MCF 10A (cell line): ENCODE data around the gene TMEM220. TPM values are rescaled to one million over a fixed set of nuclear protein-coding genes. Genes with fewer than 3 reads are reported as not detected.
"Not testable (repeated sequence)": the region's sequence is repeated elsewhere in the genome, so short reads cannot be mapped to it uniquely, and the experiment has no call there.

Experiments used
- BruUV-seq: library from RNA; stranded (reverse); fragments of 400-500 nt; replicated peaks from 2 replicates; lab custom pipeline; 2021; lab: Mats Ljungman, UMichigan
- CTCF ChIA-PET: fragments of 300-600 bp; sonication (Branson Sonifier 250); formaldehyde crosslinking; extraction: SDS; loops from one replicate; lab custom pipeline; 2021; ENCODE audit warnings: antibody characterized with exemption, inconsistent platforms; lab: Yijun Ruan, JAX
- POLR2A ChIA-PET: fragments of 300-600, 350-650 bp; sonication (Branson Sonifier 250); formaldehyde crosslinking; extraction: SDS; loops from one replicate; lab custom pipeline; 2020; ENCODE audit warnings: antibody characterized with exemption, inconsistent platforms; lab: Yijun Ruan, JAX
- DNase-seq: peaks from one replicate; pipeline ENCODE4 v3.0.0-alpha.2; 2018; ENCODE audit not compliant: unreplicated experiment
- H3K27ac Mint-ChIP-seq: one replicate; pipeline ENCODE4 v1.8.0; 2022; ENCODE audit warnings: mild to moderate bottlenecking, low read depth, mixed read lengths; ENCODE audit not compliant: unreplicated experiment
- H3K27me3 Mint-ChIP-seq: one replicate; pipeline ENCODE4 v1.8.0; 2022; ENCODE audit warnings: mixed read lengths; ENCODE audit not compliant: insufficient read depth, unreplicated experiment
- H3K36me3 Mint-ChIP-seq: one replicate; pipeline ENCODE4 v1.8.0; 2022; ENCODE audit warnings: mild to moderate bottlenecking, moderate library complexity, mixed read lengths; ENCODE audit not compliant: insufficient read depth, unreplicated experiment
- H3K4me1 Mint-ChIP-seq: one replicate; pipeline ENCODE4 v1.8.0; 2022; ENCODE audit warnings: mixed read lengths; ENCODE audit not compliant: insufficient read depth, unreplicated experiment
- H3K4me3 Mint-ChIP-seq: one replicate; pipeline ENCODE4 v1.8.0; 2022; ENCODE audit warnings: mild to moderate bottlenecking, moderate library complexity, mixed read lengths; ENCODE audit not compliant: unreplicated experiment
- H3K9me3 Mint-ChIP-seq: one replicate; pipeline ENCODE4 v1.8.0; 2022; ENCODE audit warnings: mixed read lengths; ENCODE audit not compliant: unreplicated experiment
- CTCF ChIP-seq: fragments of 200-600 bp; IDR thresholded peaks from one replicate; pipeline ENCODE4 v1.8.0; 2022; ENCODE audit warnings: antibody characterized with exemption, mild to moderate bottlenecking; ENCODE audit not compliant: unreplicated experiment
- intact Hi-C: fragments of 100-400 bp; cut with micrococcal nuclease; formaldehyde crosslinking; loops from 2 replicates; pipeline ENCODE4 v1.14.1; 2022
- total RNA-seq: library from RNA; stranded (reverse); gene quantifications from 2 replicates; pipeline ENCODE4 v1.2.3, GENCODE V29; 2022

TMEM220 gene
- total RNA-seq, 1 experiment from 2014 or later, result 1.1 TPM

- no peak for DNase-seq
- ChIA-PET POLR2A (no interaction called here), CTCF (interaction anchor here (0.6 to 2.9 kb wide), 6 partner anchors 37 to 1291 kb away, joined by 3 to 10 read pairs (median 4); no protein-coding TSS in a partner anchor)
- intact Hi-C loops, result no loop called here
- no peak for TF ChIP-seq CTCF
- Mint-ChIP-seq H3K27me3 (no peaks in the 10 kb centered on the region), H3K4me1 (peaks cover 5% of the 10 kb centered on the region), H3K4me3 (peak overlapping the region; percentile 47), H3K36me3 (peaks cover 16% of the 10 kb centered on the region), H3K27ac (no peak overlapping the region), H3K9me3 (no peaks in the 10 kb centered on the region)
- no TSS peak for BruUV-seq
Observed at GRCh38 chr17:10699856-10700255, 30.0 kb downstream of the TMEM220 start.

GRCh38 chr17:10698096-10698818, 31.6 kb downstream of the TMEM220 start:
- intact Hi-C loops, result no loop called here
- Mint-ChIP-seq H3K36me3 (peaks cover 23% of the 10 kb centered on the region), H3K27ac (peak overlapping the region; percentile 91), H3K27me3 (no peaks in the 10 kb centered on the region), H3K9me3 (no peaks in the 10 kb centered on the region), H3K4me3 (peak overlapping the region; percentile 88), H3K4me1 (peaks cover 10% of the 10 kb centered on the region)
- TF ChIP-seq CTCF, result no peak
- ChIA-PET POLR2A (interaction anchor here (3.1 kb wide), 1 partner anchor 1298 kb away, joined by 17 read pairs; the partner anchor contains the start of gene ZNF18), CTCF (no interaction called here)
- peak; percentile 16 for DNase-seq
- BruUV-seq, result TSS peak; percentile 62

- H3K4me3 Mint-ChIP-seq, result peak within 1 kb of the TSS; percentile 88
Observed at GRCh38 chr17:10697092-10698081, 32.4 kb downstream of the TMEM220 start, which contains the start of the genes ADPRM and SCO1. Gene ADPRM, plus strand, starts transcription at chr17:10697594. Its CDS starts 7,333 bp downstream, at chr17:10704927. Gene SCO1, minus strand, starts transcription at chr17:10697533. Its CDS starts 26 bp downstream, at chr17:10697507.

GRCh38 chr17:10695875-10696407, 33.9 kb downstream of the TMEM220 start:
- CTCF ChIA-PET, result interaction anchor here (0.6 to 1.5 kb wide), 8 partner anchors 10 to 149 kb away, joined by 3 to 7 read pairs (median 4); no protein-coding TSS in a partner anchor
- DNase-seq, BruUV-seq, H3K9me3 Mint-ChIP-seq, H3K27me3 Mint-ChIP-seq, intact Hi-C loops: not testable (repeated sequence)
- POLR2A ChIA-PET, result interaction anchor here (0.5 to 3.1 kb wide), 8 partner anchors 9 to 1301 kb away, joined by 3 to 17 read pairs (median 4); partner anchors contain the start of gene ZNF18
- Mint-ChIP-seq H3K27ac (peak overlapping the region; percentile 91), H3K4me3 (peak overlapping the region; percentile 88), H3K4me1 (peaks cover 17% of the 10 kb centered on the region), H3K36me3 (peaks cover 45% of the 10 kb centered on the region)

More at GRCh38 chr17:10697092-10698081, 32.4 kb downstream of the TMEM220 start, which contains the start of the genes ADPRM and SCO1:
- H3K36me3 Mint-ChIP-seq, result peaks cover 32% of the 10 kb centered on the region
- H3K27me3 Mint-ChIP-seq, result no peaks in the 10 kb centered on the region
- intact Hi-C loops, result no loop called here
- H3K27ac Mint-ChIP-seq, result peak within 1 kb of the TSS; percentile 91
- CTCF ChIA-PET, result interaction anchor here (0.5 to 1.5 kb wide), 5 partner anchors 11 to 147 kb away, joined by 3 to 7 read pairs (median 3); no protein-coding TSS in a partner anchor
- POLR2A ChIA-PET, result interaction anchor here (0.7 to 3.1 kb wide), 5 partner anchors 8 to 1299 kb away, joined by 3 to 17 read pairs (median 4); partner anchors contain the start of gene ZNF18
- peak; percentile 93 for DNase-seq
- TF ChIP-seq CTCF, result peak; percentile 22
- H3K9me3 Mint-ChIP-seq, result no peaks in the 10 kb centered on the region
- peaks cover 12% of the 10 kb centered on the region for H3K4me1 Mint-ChIP-seq
- BruUV-seq, result no TSS peak
